A673 (cell line): Measurements from ENCODE around the gene CMIP. TPM values are rescaled to one million over a fixed set of nuclear protein-coding genes. Genes with fewer than 3 reads are reported as not detected.

Experiments used
- BruUV-seq: library from RNA; stranded (reverse); fragments of 400-500 nt; replicated peaks from 2 replicates; lab custom pipeline; 2021; lab: Mats Ljungman, UMichigan
- CTCF ChIA-PET: fragments of 300-600 bp; sonication (Branson Sonifier 250); formaldehyde crosslinking; loops from one replicate; lab custom pipeline; 2022; ENCODE audit warnings: antibody characterized with exemption; lab: Charles Lee
- POLR2A ChIA-PET: fragments of 300-600 bp; sonication (Branson Sonifier 250); formaldehyde crosslinking; loops from one replicate; lab custom pipeline; 2022; ENCODE audit warnings: antibody characterized with exemption; ENCODE audit not compliant: low non-redundant PET; lab: Charles Lee
- DNase-seq: peaks from one replicate; pipeline ENCODE4 v3.0.0-alpha.2; 2015; ENCODE audit warnings: low spot score
- H3K27ac ChIP-seq: fragments of 200-600 bp; sonication (generic); 2 replicates; pipeline ENCODE4 v1.5.1; 2016; ENCODE audit warnings: mixed run types, low read depth, mild to moderate bottlenecking, mixed read lengths, antibody characterized with exemption, low read length; ENCODE audit not compliant: poor library complexity, severe bottlenecking
- H3K27me3 ChIP-seq: fragments of 200-600 bp; sonication (generic); replicated peaks from 2 replicates; pipeline ENCODE4 v1.6.1; 2017; ENCODE audit warnings: mixed run types, low read depth, mild to moderate bottlenecking, mixed read lengths, antibody characterized with exemption, low read length; ENCODE audit not compliant: insufficient read depth, poor library complexity
- H3K36me3 ChIP-seq: fragments of 200-600 bp; sonication (generic); 2 replicates; pipeline ENCODE4 v1.6.1; 2016; ENCODE audit warnings: mixed run types, mild to moderate bottlenecking, mixed read lengths, antibody characterized with exemption, low read length; ENCODE audit not compliant: insufficient read depth, poor library complexity, severe bottlenecking
- H3K4me1 ChIP-seq: fragments of 200-600 bp; sonication (generic); 2 replicates; pipeline ENCODE4 v1.6.1; 2017; ENCODE audit warnings: mixed run types, mild to moderate bottlenecking, mixed read lengths, antibody characterized with exemption, low read length; ENCODE audit not compliant: insufficient read depth, poor library complexity, severe bottlenecking
- H3K4me3 ChIP-seq: fragments of 200-600 bp; sonication (generic); 2 replicates; pipeline ENCODE4 v1.5.1; 2016; ENCODE audit warnings: low read depth, mixed run types, mild to moderate bottlenecking, mixed read lengths, low read length; ENCODE audit not compliant: poor library complexity, severe bottlenecking
- H3K9me3 ChIP-seq: fragments of 200-600 bp; sonication (generic); 2 replicates; pipeline ENCODE4 v1.6.1; 2016; ENCODE audit warnings: mixed run types, low read depth, mild to moderate bottlenecking, mixed read lengths, antibody characterized with exemption, low read length; ENCODE audit not compliant: poor library complexity, severe bottlenecking
- EZH2 ChIP-seq: fragments of 200-600 bp; sonication (generic); IDR thresholded peaks from 2 replicates; pipeline ENCODE4 v1.6.1; 2017; ENCODE audit warnings: borderline replicate concordance, low read depth, mild to moderate bottlenecking, mixed read lengths, antibody characterized with exemption, low read length; ENCODE audit not compliant: poor library complexity, severe bottlenecking
- intact Hi-C: fragments of 100-400 bp; cut with micrococcal nuclease; formaldehyde crosslinking; loops from one replicate; pipeline ENCODE4 v1.10.0; 2022; ENCODE audit not compliant: unreplicated experiment
- total RNA-seq: library from RNA; stranded (reverse); gene quantifications from 2 replicates; pipeline ENCODE4 v1.2.3, GENCODE V29; 2021
- TF ChIP-seq, protein P1 (sequence below): fragments of 300-800, 200-600 bp; sonication (generic); conservative IDR thresholded peaks from 2 replicates; pipeline ENCODE4 v1.5.1; 2017; ENCODE audit warnings: low read depth, mild to moderate bottlenecking, antibody characterized with exemption, low read length, moderate library complexity, mixed read lengths

The CMIP gene
- total RNA-seq, 1 experiment from 2014 or later = 25.5 TPM

DNA sequence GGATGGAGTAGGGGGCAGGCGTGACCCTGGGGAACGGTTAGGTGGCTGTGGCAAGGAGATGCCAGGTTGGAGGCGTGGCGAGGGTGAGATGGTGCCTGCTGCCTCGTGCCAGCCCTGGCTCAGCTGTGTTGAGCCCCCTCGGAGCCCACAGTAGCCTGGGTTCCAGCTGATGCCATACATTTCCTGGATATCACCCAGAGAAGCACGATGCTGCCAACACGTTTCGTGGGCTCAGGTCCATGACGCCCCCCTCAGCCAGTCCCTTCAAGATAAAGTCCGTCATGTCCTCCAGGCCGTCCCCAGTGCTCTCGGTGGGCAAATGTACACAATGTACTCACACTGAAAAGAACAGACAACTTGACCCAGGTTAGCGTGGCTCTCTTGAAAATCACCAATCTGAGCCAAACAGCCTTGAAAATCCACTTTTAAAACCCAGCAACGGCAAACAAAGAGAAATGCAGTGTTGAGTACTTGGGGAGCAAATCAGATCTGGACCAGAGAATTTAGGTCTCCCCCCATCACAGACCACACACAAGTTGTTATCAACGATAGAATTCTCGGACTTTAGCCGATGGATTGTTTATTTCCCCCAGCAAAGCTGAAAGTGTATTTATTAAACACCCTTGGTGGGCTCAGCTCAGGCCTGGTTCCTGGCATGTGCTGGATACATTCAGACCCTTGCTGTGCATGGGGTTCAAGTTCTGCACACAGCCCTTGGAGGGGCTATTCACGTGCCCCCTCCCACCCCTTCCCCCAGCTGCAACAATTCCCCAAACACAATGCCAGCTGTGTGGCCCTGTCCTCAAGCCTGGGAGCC lies 231.7 kb downstream of the CMIP start:
- intact Hi-C loops = no loop called here
- H3K27ac ChIP-seq = no peak overlapping the region
- BruUV-seq = no TSS peak
- ChIA-PET POLR2A (no interaction called here), CTCF (no interaction called here)
- H3K27me3 ChIP-seq = no peaks in the 10 kb centered on the region
- H3K36me3 ChIP-seq = no peaks in the 10 kb centered on the region
- H3K4me1 ChIP-seq = no peaks in the 10 kb centered on the region
- no peak for TF ChIP-seq EZH2
- TF ChIP-seq, protein P1, sequence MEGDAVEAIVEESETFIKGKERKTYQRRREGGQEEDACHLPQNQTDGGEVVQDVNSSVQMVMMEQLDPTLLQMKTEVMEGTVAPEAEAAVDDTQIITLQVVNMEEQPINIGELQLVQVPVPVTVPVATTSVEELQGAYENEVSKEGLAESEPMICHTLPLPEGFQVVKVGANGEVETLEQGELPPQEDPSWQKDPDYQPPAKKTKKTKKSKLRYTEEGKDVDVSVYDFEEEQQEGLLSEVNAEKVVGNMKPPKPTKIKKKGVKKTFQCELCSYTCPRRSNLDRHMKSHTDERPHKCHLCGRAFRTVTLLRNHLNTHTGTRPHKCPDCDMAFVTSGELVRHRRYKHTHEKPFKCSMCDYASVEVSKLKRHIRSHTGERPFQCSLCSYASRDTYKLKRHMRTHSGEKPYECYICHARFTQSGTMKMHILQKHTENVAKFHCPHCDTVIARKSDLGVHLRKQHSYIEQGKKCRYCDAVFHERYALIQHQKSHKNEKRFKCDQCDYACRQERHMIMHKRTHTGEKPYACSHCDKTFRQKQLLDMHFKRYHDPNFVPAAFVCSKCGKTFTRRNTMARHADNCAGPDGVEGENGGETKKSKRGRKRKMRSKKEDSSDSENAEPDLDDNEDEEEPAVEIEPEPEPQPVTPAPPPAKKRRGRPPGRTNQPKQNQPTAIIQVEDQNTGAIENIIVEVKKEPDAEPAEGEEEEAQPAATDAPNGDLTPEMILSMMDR = no peak
- H3K9me3 ChIP-seq = no peaks in the 10 kb centered on the region
- no peak for DNase-seq
- H3K4me3 ChIP-seq = no peak overlapping the region

DNA sequence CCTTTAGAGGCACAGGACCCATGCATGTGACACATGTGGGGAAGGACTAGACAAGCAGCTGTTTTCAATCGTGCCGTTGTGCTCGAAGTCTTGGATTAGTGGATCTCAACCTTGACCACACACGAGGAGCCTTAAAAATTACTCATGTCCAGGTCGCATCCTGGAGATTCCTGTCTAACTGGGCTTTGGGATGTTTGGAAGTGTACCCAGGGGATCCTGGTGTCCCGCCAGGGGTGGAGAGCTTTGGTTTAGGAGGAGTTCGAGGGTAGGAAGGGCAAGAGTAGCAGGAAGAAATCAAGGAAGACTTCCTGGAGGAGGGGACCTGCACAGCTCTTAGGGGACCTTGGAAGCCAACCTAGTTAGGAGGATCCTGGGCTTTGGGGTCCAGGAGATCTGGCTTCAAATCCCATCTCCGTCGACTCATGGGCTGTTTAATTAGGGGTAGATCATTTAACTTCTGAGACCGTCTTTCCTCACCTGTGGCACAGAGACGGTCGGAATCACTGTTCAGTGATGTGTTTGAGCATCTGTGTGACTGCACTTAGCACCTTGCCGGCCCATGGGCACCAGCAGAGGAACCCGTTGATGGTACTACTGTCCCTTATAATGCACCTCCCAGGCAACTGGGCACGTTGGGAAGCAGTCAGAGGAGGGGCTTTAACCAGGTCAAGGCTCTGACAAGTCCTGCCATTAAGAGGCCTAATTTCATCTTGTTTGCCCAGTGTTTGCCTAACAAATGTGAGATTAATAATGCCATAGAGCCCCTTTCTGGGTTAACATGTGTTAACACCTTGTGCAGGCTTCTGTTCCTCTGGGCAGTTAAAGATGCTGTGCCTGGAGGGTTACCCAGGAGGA lies 232.5 kb downstream of the CMIP start:
- no TSS peak for BruUV-seq
- CTCF ChIA-PET = no interaction called here

More for the DNA sequence above, 232.5 kb downstream of the CMIP start:
- Histone ChIP-seq H3K27me3 (no peaks in the 10 kb centered on the region), H3K27ac (no peak overlapping the region), H3K9me3 (no peaks in the 10 kb centered on the region), H3K4me3 (no peak overlapping the region), H3K4me1 (no peaks in the 10 kb centered on the region), H3K36me3 (no peaks in the 10 kb centered on the region)
- POLR2A ChIA-PET = no interaction called here
- no peak for DNase-seq
- TF ChIP-seq, protein P1 = no peak
- TF ChIP-seq EZH2 = no peak
- intact Hi-C loops = no loop called here
